H1 (cell line): ENCODE results near the gene SLC13A4. TPM values are rescaled to one million over a fixed set of nuclear protein-coding genes. Genes with fewer than 3 reads are reported as not detected.

Experiments
- CTCF ChIA-PET: fragments of 300-600 bp; sonication (Branson Sonifier 250); formaldehyde crosslinking; loops from one replicate; lab custom pipeline; 2021; ENCODE audit not compliant: partially characterized antibody; lab: Charles Lee
- POLR2A ChIA-PET: fragments of 300-600 bp; sonication (Branson Sonifier 250); formaldehyde crosslinking; loops from one replicate; lab custom pipeline; 2021; ENCODE audit warnings: inconsistent platforms; ENCODE audit not compliant: partially characterized antibody; lab: Charles Lee
- DNase-seq, 2 experiments: peaks; one replicate each; pipeline versions ENCODE4 v3.0.0 to v3.0.0-alpha.2; 2010 to 2022; ENCODE audit warnings: low spot score in 2 of 2, low read depth in 1 of 2, mixed read lengths in 1 of 2
- FAIRE-seq: peaks from 2 replicates; lab custom pipeline; 2011; peaks lifted over from hg19 to GRCh38; lab: Jason Lieb, UNC
- H2AFZ ChIP-seq: 2 replicates; pipeline ENCODE4 v1.8.1; 2012; ENCODE audit warnings: low read length, inconsistent platforms
- H2AK5ac ChIP-seq: 2 replicates; pipeline ENCODE4 v1.6.1; 2013; ENCODE audit warnings: low read depth, low read length
- H2BK120ac ChIP-seq: replicated peaks from 2 replicates; pipeline ENCODE3; 2013; ENCODE audit warnings: low read depth, low read length, inconsistent platforms
- H2BK12ac ChIP-seq: 2 replicates; pipeline ENCODE4 v1.6.1; 2013; ENCODE audit warnings: low read depth, low read length
- H2BK15ac ChIP-seq: 2 replicates; pipeline ENCODE4 v1.6.1; 2013; ENCODE audit warnings: low read length
- H2BK20ac ChIP-seq: 2 replicates; pipeline ENCODE4 v1.6.1; 2013; ENCODE audit warnings: low read length
- H2BK5ac ChIP-seq: 2 replicates; pipeline ENCODE4 v1.6.1; 2013; ENCODE audit warnings: low read depth, low read length
- H3K14ac ChIP-seq: 2 replicates; pipeline ENCODE4 v1.6.1; 2013; ENCODE audit warnings: inconsistent platforms; ENCODE audit not compliant: insufficient read length
- H3K18ac ChIP-seq: 2 replicates; pipeline ENCODE4 v1.6.1; 2013; ENCODE audit warnings: low read length; ENCODE audit errors: extremely low read depth
- H3K23ac ChIP-seq: 2 replicates; pipeline ENCODE4 v1.6.1; 2013; ENCODE audit warnings: inconsistent platforms; ENCODE audit not compliant: insufficient read length
- H3K23me2 ChIP-seq: 2 replicates; pipeline ENCODE4 v1.6.1; 2013; ENCODE audit warnings: low read depth, low read length
- H3K27ac ChIP-seq: 2 replicates; pipeline ENCODE4 v1.6.1; 2011; ENCODE audit warnings: low read depth, low read length, inconsistent platforms
- H3K27me3 ChIP-seq, 4 experiments: replicated peaks in 1 of 4; 1 replicate in 1 of 4; 2 replicates in 3 of 4; pipeline versions ENCODE4 v1.6.1 to v1.8.1; 2011 to 2013; ENCODE audit warnings: low read length in 3 of 4, mild to moderate bottlenecking in 3 of 4, inconsistent platforms in 2 of 4, mixed read lengths in 2 of 4, moderate library complexity in 1 of 4; ENCODE audit not compliant: control insufficient read depth in 3 of 4, insufficient read depth in 3 of 4; ENCODE audit errors: extremely low read depth in 1 of 4
- H3K36me3 ChIP-seq, 4 experiments: 2 replicates each; pipeline versions ENCODE4 v1.6.1 to v1.8.1; 2011 to 2013; ENCODE audit warnings: mild to moderate bottlenecking in 4 of 4, low read length in 3 of 4, moderate library complexity in 2 of 4, control low read depth in 1 of 4, inconsistent platforms in 1 of 4; ENCODE audit not compliant: insufficient read depth in 4 of 4, control insufficient read depth in 2 of 4
- H3K4ac ChIP-seq: replicated peaks from 2 replicates; pipeline ENCODE3; 2013; ENCODE audit warnings: low read length, low read depth, mixed read lengths, inconsistent platforms; ENCODE audit not compliant: insufficient read length
- H3K4me1 ChIP-seq, 4 experiments: replicated peaks in 1 of 4; 1 replicate in 1 of 4; 2 replicates in 3 of 4; pipeline versions ENCODE4 v1.6.1 to v1.8.1; 2011 to 2013; ENCODE audit warnings: low read length in 3 of 4, inconsistent platforms in 2 of 4, mixed read lengths in 1 of 4; ENCODE audit not compliant: insufficient read depth in 4 of 4, control insufficient read depth in 3 of 4
- H3K4me2 ChIP-seq, 2 experiments: 2 replicates each; pipeline versions ENCODE4 v1.6.1 to v1.8.1; 2011 to 2013; ENCODE audit warnings: low read depth in 2 of 2, low read length in 2 of 2, control low read depth in 1 of 2, inconsistent platforms in 1 of 2, mild to moderate bottlenecking in 1 of 2; ENCODE audit not compliant: insufficient read depth in 1 of 2
- H3K4me3 ChIP-seq, 4 experiments: fragments of 200-600, 300-600 bp in 1 of 4; sonication (generic), shearing (Covaris generic), sonication (Bioruptor Twin) in 1 of 4; 2 replicates each; pipeline versions ENCODE4 v1.5.1 to v1.8.1; 2011 to 2016; ENCODE audit warnings: low read length in 4 of 4, low read depth in 3 of 4, control low read depth in 2 of 4, inconsistent platforms in 2 of 4, mild to moderate bottlenecking in 2 of 4, mixed read lengths in 1 of 4, moderate library complexity in 1 of 4; ENCODE audit not compliant: insufficient read depth in 2 of 4; ENCODE audit errors: extremely low read depth in 1 of 4
- H3K56ac ChIP-seq: replicated peaks from 2 replicates; pipeline ENCODE3; 2013; ENCODE audit warnings: low read depth, mild to moderate bottlenecking, mixed read lengths, low read length, inconsistent platforms; ENCODE audit not compliant: insufficient read length
- H3K79me1 ChIP-seq: 2 replicates; pipeline ENCODE4 v1.6.1; 2013; ENCODE audit warnings: low read depth, low read length, control low read depth
- H3K79me2 ChIP-seq, 2 experiments: 2 replicates each; pipeline versions ENCODE4 v1.6.1 to v1.8.1; 2012 to 2013; ENCODE audit warnings: low read length in 2 of 2, mild to moderate bottlenecking in 2 of 2, inconsistent platforms in 1 of 2; ENCODE audit not compliant: insufficient read depth in 2 of 2, control insufficient read depth in 1 of 2
- H3K9ac ChIP-seq, 4 experiments: replicated peaks in 1 of 4; 1 replicate in 1 of 4; 2 replicates in 3 of 4; pipeline versions ENCODE4 v1.6.1 to v1.8.1; 2011 to 2013; ENCODE audit warnings: low read depth in 3 of 4, low read length in 3 of 4, control low read depth in 2 of 4, mild to moderate bottlenecking in 2 of 4, moderate library complexity in 2 of 4, inconsistent platforms in 1 of 4; ENCODE audit errors: extremely low read depth in 1 of 4
- H3K9me3 ChIP-seq, 2 experiments: 2 replicates each; pipeline versions ENCODE4 v1.6.1 to v1.8.1; 2012 to 2013; ENCODE audit warnings: mild to moderate bottlenecking in 2 of 2, moderate library complexity in 2 of 2, control low read depth in 1 of 2, inconsistent platforms in 1 of 2, low read depth in 1 of 2, low read length in 1 of 2, mixed read lengths in 1 of 2; ENCODE audit not compliant: insufficient read depth in 2 of 2
- H4K20me1 ChIP-seq, 2 experiments: replicated peaks in 1 of 2; 2 replicates each; pipeline versions ENCODE3 to v1.8.1; 2011 to 2013; ENCODE audit warnings: inconsistent platforms in 2 of 2, low read length in 2 of 2, mild to moderate bottlenecking in 1 of 2; ENCODE audit not compliant: insufficient read depth in 2 of 2, control insufficient read depth in 1 of 2
- H4K5ac ChIP-seq: 2 replicates; pipeline ENCODE4 v1.6.1; 2013; ENCODE audit warnings: low read length, low read depth, mixed read lengths, inconsistent platforms; ENCODE audit not compliant: insufficient read length
- H4K8ac ChIP-seq: 2 replicates; pipeline ENCODE4 v1.8.0; 2013; ENCODE audit warnings: mild to moderate bottlenecking, moderate library complexity, low read length, inconsistent platforms; ENCODE audit not compliant: insufficient read depth; ENCODE audit errors: extremely low read depth
- H4K91ac ChIP-seq: replicated peaks from 2 replicates; pipeline ENCODE3; 2013; ENCODE audit warnings: low read length, mixed read lengths, inconsistent platforms; ENCODE audit not compliant: insufficient read length
- ASH2L ChIP-seq: fragments of 200-600, 300-600 bp; sonication (generic); IDR thresholded peaks from one replicate; pipeline ENCODE4 v1.7.1; 2017; ENCODE audit warnings: low read length
- BRCA1 ChIP-seq: IDR thresholded peaks from 2 replicates; pipeline ENCODE4 v1.6.1; 2012; ENCODE audit warnings: low read depth, low read length, improper control_type of control experiment
- CHD1 ChIP-seq: IDR thresholded peaks from 2 replicates; pipeline ENCODE4 v1.6.1; 2012; ENCODE audit warnings: low read depth, low read length, improper control_type of control experiment
- EGR1 ChIP-seq: IDR thresholded peaks from 2 replicates; pipeline ENCODE4 v1.6.1; 2011; ENCODE audit warnings: low read depth, low read length, borderline replicate concordance
- EP300 ChIP-seq, 2 experiments: IDR thresholded peaks; 1 replicate in 1 of 2; 2 replicates in 1 of 2; pipeline ENCODE4 v1.6.1; 2011 to 2012; ENCODE audit warnings: low read depth in 2 of 2, low read length in 2 of 2, mild to moderate bottlenecking in 2 of 2, borderline replicate concordance in 1 of 2, inconsistent platforms in 1 of 2, moderate library complexity in 1 of 2
- FOSL1 ChIP-seq: IDR thresholded peaks from 2 replicates; pipeline ENCODE4 v1.6.1; 2011; ENCODE audit warnings: mild to moderate bottlenecking, low read depth, low read length, moderate library complexity; ENCODE audit not compliant: insufficient read depth
- HDAC6 ChIP-seq: IDR thresholded peaks from one replicate; pipeline ENCODE4 v1.7.1; 2012; ENCODE audit warnings: low read depth, mild to moderate bottlenecking, inconsistent platforms, low read length, moderate library complexity
- KDM5A ChIP-seq: fragments of 200-600 bp; IDR thresholded peaks from 2 replicates; pipeline ENCODE4 v1.7.1; 2012; ENCODE audit warnings: mild to moderate bottlenecking, low read length, inconsistent platforms, mixed read lengths
- PHF8 ChIP-seq: fragments of 200-600 bp; sonication (generic); conservative IDR thresholded peaks from 2 replicates; pipeline ENCODE4 v1.7.1; 2012; ENCODE audit warnings: low read depth, mild to moderate bottlenecking, inconsistent platforms, low read length, moderate library complexity
- RFX5 ChIP-seq: IDR thresholded peaks from 2 replicates; pipeline ENCODE4 v1.6.1; 2011; ENCODE audit warnings: low read depth, low read length, improper control_type of control experiment, borderline replicate concordance
- RNF2 ChIP-seq: fragments of 200-900, 300-1000 bp; sonication (generic); IDR thresholded peaks from 2 replicates; pipeline ENCODE4 v1.7.1; 2016; ENCODE audit warnings: borderline replicate concordance, low read depth, mild to moderate bottlenecking, antibody characterized with exemption, low read length; ENCODE audit not compliant: poor library complexity, severe bottlenecking; ENCODE audit errors: missing control alignments
- SIX5 ChIP-seq: IDR thresholded peaks from 2 replicates; pipeline ENCODE4 v1.6.1; 2011; ENCODE audit warnings: mild to moderate bottlenecking, low read depth, low read length
- SRF ChIP-seq: IDR thresholded peaks from 2 replicates; pipeline ENCODE4 v1.6.1; 2011; ENCODE audit warnings: mild to moderate bottlenecking, low read depth, low read length, moderate library complexity
- TCF12 ChIP-seq: IDR thresholded peaks from 2 replicates; pipeline ENCODE4 v1.6.1; 2011; ENCODE audit warnings: low read depth, mild to moderate bottlenecking, low read length
- WGBS, 2 experiments: shearing (Covaris generic) in 1 of 2; methylation state at CpG; one replicate each; pipeline versions ENCODE4 v1.1.6 to v1.1.7; 2013 to 2015; ENCODE audit warnings: low lambda C conversion rate in 2 of 2, mixed read lengths in 2 of 2, inconsistent platforms in 1 of 2, low coverage in 1 of 2, missing lambda C conversion rate in 1 of 2; ENCODE audit not compliant: insufficient replicate concordance in 2 of 2, insufficient coverage in 1 of 2, insufficient read length in 1 of 2; ENCODE audit errors: extremely low coverage in 1 of 2, missing lambda C conversion rate in 1 of 2; 5-methylcytosine and 5-hydroxymethylcytosine counted together
- polyA plus RNA-seq, 7 experiments: library from polyadenylated mRNA; depleted of rRNA in 3 of 7; stranded (reverse) in 5 of 7; unstranded in 2 of 7; fragments of >200 nt in 5 of 7; fragments of 200-250 nt in 2 of 7; gene quantifications; 1 replicate in 5 of 7; 2 replicates in 1 of 7; 4 replicates in 1 of 7; pipeline versions ENCODE4 v1.2.1 to v1.2.3, GENCODE V29; 2011 to 2013; ENCODE audit warnings: missing spikeins in 2 of 7, mixed read lengths in 2 of 7
- total RNA-seq: library from RNA; stranded (reverse); fragmentation: NEBNext Ultra II Directional; extraction: Animal tissue kit (Norgen Biotek cat#: 25700); gene quantifications from 2 replicates; pipeline ENCODE4 v1.2.1, GENCODE V29; 2021

The SLC13A4 gene
- total and polyA plus RNA-seq, 2 of the 8 experiments (the other 6 are each of a cell fraction or from before 2014, with no cell fraction given) = 3.9 to 7.5 TPM

GRCh38 chr7:135662123-135662372 lies 65.9 kb downstream of the SLC13A4 start:
- Histone ChIP-seq H3K18ac (no peak overlapping the region), H4K8ac (peak overlapping the region; percentile 97), H3K4me3 (peak overlapping the region; percentile 33 to 95 (median 90)), H3K27ac (no peak overlapping the region), H2BK5ac (0 out of 2 replicates have a peak overlapping the region, but pooled peaks have one; percentile 88), H2BK20ac (no peak overlapping the region), H3K79me1 (no peaks in the 10 kb centered on the region), H3K4ac (peak overlapping the region; percentile 36), H2BK120ac (no peak overlapping the region), H3K79me2 (peaks cover 0 to 45% of the 10 kb centered on the region in 2 experiments; a peak in 3 of 4 replicates), H3K14ac (no peak overlapping the region), H3K56ac (no peak overlapping the region), H2BK12ac (no peak overlapping the region), H4K20me1 (no peaks in the 10 kb centered on the region), H3K4me2 (peak overlapping the region; percentile 70), H2AK5ac (peak overlapping the region; percentile 59; the same call in 1 of the 2 replicates), H3K23me2 (peaks cover 2% of the 10 kb centered on the region; the same call in 1 of the 2 replicates), H3K27me3 (no peaks in the 10 kb centered on the region), H2BK15ac (no peak overlapping the region), H4K5ac (peak overlapping the region; percentile 38), H3K9ac (peak overlapping the region in 2 of 4 experiments; percentile 53 to 87; a peak in 4 of 7 replicates), H4K91ac (peak overlapping the region; percentile 11), H3K4me1 (no peaks in the 10 kb centered on the region; a peak in 2 of 7 replicates), H3K36me3 (no peaks in the 10 kb centered on the region), H3K23ac (no peak overlapping the region), H2AFZ (peak overlapping the region; percentile 93; the same call in 1 of the 2 replicates), H3K9me3 (no peaks in the 10 kb centered on the region)
- DNase-seq (no peak), FAIRE-seq (no peak)
- POLR2A ChIA-PET = interaction anchor here (0.8 to 2.2 kb wide), 10 partner anchors 10 to 104 kb away, joined by 3 to 12 read pairs (median 4); no protein-coding TSS in a partner anchor
- 15% methylated on average over 17 of the region's 17 CpGs; no CpG with 5 or more reads in 1 of the 2 experiments for WGBS, 2 experiments
- CTCF ChIA-PET = interaction anchor here (0.6 to 5.8 kb wide), 11 partner anchors 12 to 955 kb away, joined by 3 to 55 read pairs (median 4); no protein-coding TSS in a partner anchor
- TF ChIP-seq RNF2 (no peak), RFX5 (no peak), ASH2L (no peak), CHD1 (no peak), TCF12 (no peak), FOSL1 (no peak), EP300 (IDR thresholded peaks at IDR 0.05; ENCODE audit: borderline replicate concordance in 1 of 2, low read depth in 2 of 2, low read length in 2 of 2) (no peak), BRCA1 (no peak), KDM5A (no peak), EGR1 (no peak), SRF (no peak), SIX5 (no peak), HDAC6 (no peak), PHF8 (no peak)
